Measurements from ENCODE around the gene ABCA1. TPM values are rescaled to one million over a fixed set of nuclear protein-coding genes. Genes with fewer than 3 reads are reported as not detected.

ABCA1 gene
- total and polyA plus RNA-seq, 2 of the 4 experiments (the other 2 are of a cell fraction), result 5.8 to 52.2 TPM

DNA sequence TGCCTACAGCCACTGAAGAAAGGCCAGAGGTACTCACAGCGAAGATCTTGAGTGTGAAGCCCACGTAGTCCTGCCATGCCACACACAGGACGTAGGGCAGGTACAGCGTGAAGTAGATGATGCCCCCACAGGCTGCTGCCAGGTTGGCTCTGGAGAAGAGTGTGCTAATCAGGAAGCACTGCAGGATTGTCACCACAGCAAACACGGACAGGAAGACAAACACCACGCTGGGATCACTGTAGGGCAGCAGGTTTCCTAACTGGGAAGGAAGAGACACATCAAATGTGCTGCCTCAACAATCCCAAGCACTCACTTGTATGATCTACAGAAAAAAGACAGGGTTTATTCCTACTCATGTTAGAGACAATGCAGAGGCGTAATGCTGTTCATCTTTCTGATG lies 101.0 kb downstream of the ABCA1 start:
- dilution Hi-C loops (cut with HindIII; ENCODE audit: low sequenced_read_pairs, unreplicated experiment) (no loop called here), in situ Hi-C loops (cut with MboI; ENCODE audit: low sequenced_read_pairs) (no loop called here), intact Hi-C loops (cut with micrococcal nuclease) (no loop called here)
- ChIA-PET CTCF (no interaction called here), POLR2A (ENCODE audit: unreplicated experiment) (no interaction called here)
- H3K27ac ChIP-seq (ENCODE audit: insufficient read depth, low read length), result no peak overlapping the region
- H2BK20ac ChIP-seq (ENCODE audit: low read depth, low read length), result no peak overlapping the region
- H3K36me3 ChIP-seq (ENCODE audit: control insufficient read depth, insufficient read depth, low read length), result peaks cover 80% of the 10 kb centered on the region
- peaks cover 34% of the 10 kb centered on the region for H3K9me1 ChIP-seq (ENCODE audit: insufficient read depth, low read length)
- H3K56ac ChIP-seq (ENCODE audit: extremely low read depth, insufficient read depth, low read length), result no peak overlapping the region
- H3K4me3 ChIP-seq (ENCODE audit: insufficient read depth, low read depth, low read length), result no peak overlapping the region
- H3K4ac ChIP-seq (ENCODE audit: low read depth, low read length), result no peak overlapping the region
- no peaks in the 10 kb centered on the region for H3K9me3 ChIP-seq (ENCODE audit: control insufficient read depth, insufficient read depth, low read length)
- H2BK15ac ChIP-seq (ENCODE audit: low read depth, low read length), result no peak overlapping the region
- H3K4me2 ChIP-seq (ENCODE audit: low read depth, low read length), result no peak overlapping the region
- peaks cover 0 to 16% of the 10 kb centered on the region in 2 experiments; a peak in 3 of 4 replicates for H3K79me1 ChIP-seq (ENCODE audit: low read depth in 1 of 2, low read length in 2 of 2)
- no peak overlapping the region for H4K8ac ChIP-seq (ENCODE audit: low read depth in 2 of 2, low read length in 2 of 2)
- no peak overlapping the region for H4K5ac ChIP-seq (ENCODE audit: low read depth, low read length)
- TF ChIP-seq MXI1 (IDR thresholded peaks at IDR 0.05; ENCODE audit: borderline replicate concordance, low read depth, low read length), result no peak
- TF ChIP-seq POLR2A (IDR thresholded peaks at IDR 0.05; ENCODE audit: low read depth, low read length), result no peak
- no peak for TF ChIP-seq MAFK (IDR thresholded peaks at IDR 0.05; ENCODE audit: low read depth, low read length)
- TF ChIP-seq FOS (IDR thresholded peaks at IDR 0.05; ENCODE audit: low read depth, low read length), result no peak
- TF ChIP-seq, protein P1, sequence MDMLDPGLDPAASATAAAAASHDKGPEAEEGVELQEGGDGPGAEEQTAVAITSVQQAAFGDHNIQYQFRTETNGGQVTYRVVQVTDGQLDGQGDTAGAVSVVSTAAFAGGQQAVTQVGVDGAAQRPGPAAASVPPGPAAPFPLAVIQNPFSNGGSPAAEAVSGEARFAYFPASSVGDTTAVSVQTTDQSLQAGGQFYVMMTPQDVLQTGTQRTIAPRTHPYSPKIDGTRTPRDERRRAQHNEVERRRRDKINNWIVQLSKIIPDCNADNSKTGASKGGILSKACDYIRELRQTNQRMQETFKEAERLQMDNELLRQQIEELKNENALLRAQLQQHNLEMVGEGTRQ (IDR thresholded peaks at IDR 0.05; ENCODE audit: low read depth, low read length), result no peak
- TF ChIP-seq RAD21 (IDR thresholded peaks at IDR 0.05; ENCODE audit: low read length), result no peak
- TF ChIP-seq SMC3 (IDR thresholded peaks at IDR 0.05; ENCODE audit: low read depth, low read length), result no peak
- no peak for TF ChIP-seq NFE2L2 (IDR thresholded peaks at IDR 0.05; ENCODE audit: low read depth, low read length)
- H2AFZ ChIP-seq (replicated peaks; ENCODE audit: low read length, poor library complexity), result no peak overlapping the region
- H2AK9ac ChIP-seq (replicated peaks; ENCODE audit: low read depth, low read length, poor library complexity), result no peak overlapping the region
- H3K23ac ChIP-seq (ENCODE audit: low read depth, low read length), result no peak overlapping the region
- no peak overlapping the region for H2BK5ac ChIP-seq (ENCODE audit: low read depth, low read length, poor library complexity, severe bottlenecking)
- H4K91ac ChIP-seq (ENCODE audit: insufficient read depth, low read depth, low read length), result no peak overlapping the region
- H3K9ac ChIP-seq (ENCODE audit: low read depth, low read length), result no peak overlapping the region
- no peak for DNase-seq
- H4K20me1 ChIP-seq (ENCODE audit: insufficient read depth, low read length), result peaks cover 4% of the 10 kb centered on the region; the same call in 1 of the 2 replicates
- H3K27me3 ChIP-seq (ENCODE audit: control insufficient read depth, insufficient read depth, low read length), result no peaks in the 10 kb centered on the region
- WGBS, 2 experiments (ENCODE audit: extremely low coverage in 2 of 2, insufficient read length in 1 of 2), result 93% methylated on average over 5 of the region's 7 CpGs; no CpG with 5 or more reads in 1 of the 2 experiments
- no peak overlapping the region for H3K14ac ChIP-seq (replicated peaks; ENCODE audit: low read depth, low read length)
- BruUV-seq (replicated peaks), result no TSS peak
- no peak overlapping the region for H2AK5ac ChIP-seq (ENCODE audit: low read depth, low read length)
- ATAC-seq (ENCODE audit: low read depth), result no peak
- no peak overlapping the region for H2BK120ac ChIP-seq (ENCODE audit: low read depth, low read length)
- H3K4me1 ChIP-seq (ENCODE audit: control insufficient read depth, insufficient read depth, low read length), result peaks cover 2% of the 10 kb centered on the region; the same call in 1 of the 2 replicates
- no peak overlapping the region for H3K18ac ChIP-seq (ENCODE audit: low read depth, low read length)
